Neuronal stem cell (in vitro differentiated cells): Measurements from ENCODE around the gene RALGAPB.

Experiments
- DNase-seq: peaks from one replicate; pipeline ENCODE4 v3.0.0-alpha.2; 2013; ENCODE audit warnings: low spot score
- H2AFZ ChIP-seq: one replicate; pipeline ENCODE4 v1.6.1; 2013; ENCODE audit warnings: mild to moderate bottlenecking, low read length, inconsistent platforms
- H2AK5ac ChIP-seq: 2 replicates; pipeline ENCODE4 v1.6.1; 2013; ENCODE audit warnings: low read depth, mild to moderate bottlenecking, inconsistent platforms, low read length, moderate library complexity, mixed read lengths
- H2BK120ac ChIP-seq: 2 replicates; pipeline ENCODE4 v1.6.1; 2013; ENCODE audit warnings: low read depth, mild to moderate bottlenecking, inconsistent platforms, low read length, moderate library complexity, mixed read lengths
- H2BK12ac ChIP-seq: one replicate; pipeline ENCODE4 v1.6.1; 2013; ENCODE audit warnings: low read length, inconsistent platforms
- H2BK15ac ChIP-seq: 2 replicates; pipeline ENCODE4 v1.6.1; 2013; ENCODE audit warnings: mild to moderate bottlenecking, low read length, inconsistent platforms, mixed read lengths
- H2BK5ac ChIP-seq: one replicate; pipeline ENCODE4 v1.6.1; 2013; ENCODE audit warnings: inconsistent platforms, mild to moderate bottlenecking, low read length, moderate library complexity
- H3K14ac ChIP-seq: one replicate; pipeline ENCODE4 v1.6.1; 2013; ENCODE audit warnings: low read length, inconsistent platforms
- H3K18ac ChIP-seq: 2 replicates; pipeline ENCODE4 v1.6.1; 2013; ENCODE audit warnings: low read length, inconsistent platforms
- H3K23ac ChIP-seq: 2 replicates; pipeline ENCODE4 v1.6.1; 2013; ENCODE audit warnings: low read depth, mild to moderate bottlenecking, mixed read lengths, low read length, inconsistent platforms; ENCODE audit not compliant: poor library complexity
- H3K27ac ChIP-seq: replicated peaks from 3 replicates; pipeline ENCODE4 v1.5.1; 2013; ENCODE audit warnings: low read length, inconsistent platforms
- H3K27me3 ChIP-seq, 3 experiments: 2 replicates each; pipeline ENCODE4 v1.6.1; 2013; ENCODE audit warnings: low read length in 3 of 3, mild to moderate bottlenecking in 2 of 3, inconsistent platforms in 1 of 3, low read depth in 1 of 3, mixed read lengths in 1 of 3, moderate library complexity in 1 of 3; ENCODE audit not compliant: control insufficient read depth in 3 of 3, insufficient read depth in 3 of 3
- H3K36me3 ChIP-seq, 2 donors: replicated peaks in 1 of 2; 2 replicates each; pipeline ENCODE4 v1.6.1; 2013; ENCODE audit warnings: low read length in 2 of 2; ENCODE audit not compliant: control insufficient read depth in 2 of 2, insufficient read depth in 2 of 2
- H3K4ac ChIP-seq: 2 replicates; pipeline ENCODE4 v1.6.1; 2013; ENCODE audit warnings: inconsistent platforms, mild to moderate bottlenecking, low read length, moderate library complexity
- H3K4me1 ChIP-seq, 2 donors: 1 replicate in 1 of 2; 2 replicates in 1 of 2; pipeline ENCODE4 v1.6.1; 2013; ENCODE audit warnings: low read length in 2 of 2, low read depth in 1 of 2; ENCODE audit not compliant: control insufficient read depth in 2 of 2, insufficient read depth in 1 of 2
- H3K4me2 ChIP-seq: one replicate; pipeline ENCODE4 v1.6.1; 2013; ENCODE audit warnings: mild to moderate bottlenecking, low read length, inconsistent platforms; ENCODE audit not compliant: insufficient read depth, poor library complexity, severe bottlenecking
- H3K4me3 ChIP-seq, 2 donors: 2 replicates each; pipeline ENCODE4 v1.5.1; 2013; ENCODE audit warnings: low read length in 2 of 2, mild to moderate bottlenecking in 2 of 2, inconsistent platforms in 1 of 2, moderate library complexity in 1 of 2
- H3K79me1 ChIP-seq: one replicate; pipeline ENCODE4 v1.6.1; 2013; ENCODE audit warnings: low read depth, mild to moderate bottlenecking, inconsistent platforms, low read length, moderate library complexity
- H3K9ac ChIP-seq: one replicate; pipeline ENCODE4 v1.6.1; 2013; ENCODE audit warnings: mild to moderate bottlenecking, low read depth, low read length, inconsistent platforms; ENCODE audit not compliant: poor library complexity
- H3K9me3 ChIP-seq, 2 donors: replicated peaks in 1 of 2; 2 replicates each; pipeline versions ENCODE3 to v1.6.1; 2013; ENCODE audit warnings: low read length in 2 of 2, mild to moderate bottlenecking in 2 of 2, inconsistent platforms in 1 of 2, low read depth in 1 of 2, mixed read lengths in 1 of 2, moderate library complexity in 1 of 2; ENCODE audit not compliant: control insufficient read depth in 2 of 2, insufficient read depth in 1 of 2
- H4K8ac ChIP-seq: one replicate; pipeline ENCODE4 v1.6.1; 2013; ENCODE audit warnings: low read depth, mild to moderate bottlenecking, inconsistent platforms, low read length, moderate library complexity
- H4K91ac ChIP-seq: one replicate; pipeline ENCODE4 v1.6.1; 2013; ENCODE audit warnings: low read length, low read depth, mild to moderate bottlenecking, inconsistent platforms; ENCODE audit not compliant: poor library complexity
- WGBS, 2 donors: extraction: QIAGEN DNeasy Blood & Tissue Kit; methylation state at CpG; one replicate each; pipeline ENCODE4 v1.1.7; 2013; ENCODE audit warnings: missing lambda C conversion rate in 2 of 2, mixed read lengths in 1 of 2; ENCODE audit not compliant: insufficient read length in 2 of 2, insufficient replicate concordance in 1 of 2; ENCODE audit errors: extremely low coverage in 2 of 2; 5-methylcytosine and 5-hydroxymethylcytosine counted together

RALGAPB gene

DNA sequence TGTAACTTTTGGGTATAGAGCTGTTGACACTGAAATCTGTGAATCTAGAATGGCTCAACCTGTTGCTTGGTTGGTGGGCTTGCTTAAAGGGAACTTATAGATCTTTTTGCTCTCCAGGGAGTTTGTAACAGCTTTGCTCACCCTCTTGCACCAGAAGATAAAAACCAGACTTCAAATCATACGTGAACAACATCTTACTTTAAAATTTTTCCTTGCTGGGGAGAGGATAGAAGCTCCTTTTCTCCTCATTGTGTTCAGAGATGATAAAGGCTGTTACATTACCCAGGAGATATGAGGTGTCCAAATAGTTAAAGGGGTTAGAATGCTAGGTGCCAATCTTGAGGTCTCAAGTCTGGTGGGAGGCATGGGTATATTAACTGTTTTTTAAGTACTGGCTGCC, 46.8 kb downstream of the RALGAPB start:
- Histone ChIP-seq H2BK15ac (no peak overlapping the region), H3K27ac (no peak overlapping the region), H3K9me3 (peaks cover 0 to 1% of the 10 kb centered on the region in 2 donors), H2BK12ac (no peak overlapping the region), H3K4me2 (no peak overlapping the region), H3K9ac (no peak overlapping the region), H2AFZ (no peak overlapping the region), H3K36me3 (peaks cover 6 to 84% of the 10 kb centered on the region in 2 donors), H3K4ac (no peak overlapping the region), H2BK120ac (no peak overlapping the region), H4K8ac (no peak overlapping the region), H3K4me3 (no peak overlapping the region), H2AK5ac (no peak overlapping the region), H3K4me1 (no peaks in the 10 kb centered on the region), H3K18ac (no peak overlapping the region), H3K79me1 (no peaks in the 10 kb centered on the region), H2BK5ac (no peak overlapping the region), H3K27me3 (no peaks in the 10 kb centered on the region), H4K91ac (no peak overlapping the region), H3K23ac (no peak overlapping the region), H3K14ac (no peak overlapping the region)
- DNase-seq, result no peak
- no CpG with 5 or more reads among the region's 1 CpG for WGBS, 2 donors

DNA sequence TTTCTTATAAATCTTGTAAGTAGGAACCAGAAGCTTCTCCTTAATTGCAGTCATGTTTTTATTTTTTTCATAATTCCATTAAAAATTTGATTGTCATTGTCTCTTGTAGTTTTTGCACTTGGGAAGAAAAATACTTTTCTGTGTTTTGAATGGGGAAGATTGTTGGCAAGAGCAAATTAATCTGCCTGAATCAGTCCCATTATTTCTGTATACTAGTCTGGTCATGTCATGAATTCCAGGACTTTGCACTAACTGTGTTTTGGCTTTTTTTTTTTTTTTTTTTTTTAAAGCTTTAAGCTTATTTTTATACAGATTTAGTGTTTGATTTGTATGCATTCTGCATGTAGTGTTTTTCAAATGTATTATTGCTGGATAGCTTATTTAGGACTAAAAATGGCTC, 47.6 kb downstream of the RALGAPB start:
- H3K9me3 ChIP-seq, result peaks cover 0 to 1% of the 10 kb centered on the region in 2 donors
- H2BK12ac ChIP-seq, result no peak overlapping the region
- peaks cover 8 to 87% of the 10 kb centered on the region in 2 donors for H3K36me3 ChIP-seq
- H3K23ac ChIP-seq, result no peak overlapping the region
- no peak overlapping the region for H3K14ac ChIP-seq
- H3K4me2 ChIP-seq, result no peak overlapping the region
- H3K9ac ChIP-seq, result no peak overlapping the region
- H3K4me3 ChIP-seq, result no peak overlapping the region
- H3K27me3 ChIP-seq, result no peaks in the 10 kb centered on the region
- no peak overlapping the region for H4K8ac ChIP-seq
- no peak for DNase-seq
- H3K18ac ChIP-seq, result no peak overlapping the region
- H2BK15ac ChIP-seq, result no peak overlapping the region
- no peak overlapping the region for H2AFZ ChIP-seq
- H2BK120ac ChIP-seq, result no peak overlapping the region
- no peak overlapping the region for H4K91ac ChIP-seq
- H3K4ac ChIP-seq, result no peak overlapping the region
- H3K4me1 ChIP-seq, result no peaks in the 10 kb centered on the region
- H3K79me1 ChIP-seq, result no peaks in the 10 kb centered on the region
- H2AK5ac ChIP-seq, result no peak overlapping the region
- no peak overlapping the region for H3K27ac ChIP-seq
- no peak overlapping the region for H2BK5ac ChIP-seq

GRCh38 chr20:38523697-38524096, 51.1 kb downstream of the RALGAPB start:
- Histone ChIP-seq H3K23ac (no peak overlapping the region), H2BK5ac (no peak overlapping the region), H3K27ac (no peak overlapping the region), H3K9me3 (no peaks in the 10 kb centered on the region), H3K9ac (no peak overlapping the region), H2BK15ac (no peak overlapping the region), H2BK12ac (no peak overlapping the region), H3K4me2 (no peak overlapping the region), H4K91ac (no peak overlapping the region), H3K4me3 (no peak overlapping the region), H3K4me1 (no peaks in the 10 kb centered on the region), H4K8ac (no peak overlapping the region), H3K14ac (no peak overlapping the region), H2AFZ (no peak overlapping the region), H3K27me3 (no peaks in the 10 kb centered on the region), H2BK120ac (no peak overlapping the region), H3K36me3 (peaks cover 4 to 88% of the 10 kb centered on the region in 2 donors), H3K4ac (no peak overlapping the region), H3K18ac (no peak overlapping the region), H2AK5ac (no peak overlapping the region), H3K79me1 (no peaks in the 10 kb centered on the region)
- no CpG with 5 or more reads among the region's 1 CpG for WGBS, 2 donors
- no peak for DNase-seq

DNA sequence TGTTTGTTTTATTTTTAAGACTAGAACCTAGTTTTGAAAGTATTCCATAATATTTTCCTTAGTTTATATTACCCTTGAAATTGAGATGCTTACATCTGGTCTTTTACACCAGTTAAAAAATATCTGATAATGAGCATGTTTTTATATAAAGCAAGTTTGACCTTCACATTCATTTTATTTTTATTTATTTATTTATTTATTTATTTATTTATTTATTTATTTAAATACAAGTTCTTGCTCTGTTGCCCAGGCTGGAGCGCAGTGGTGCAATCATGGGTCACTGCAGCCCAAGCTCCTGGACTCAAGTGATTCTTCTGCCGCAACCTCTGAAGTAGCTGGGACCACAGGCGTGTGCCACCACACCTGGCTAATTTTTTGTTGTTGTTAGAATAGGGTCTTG, 55.5 kb downstream of the RALGAPB start:
- Histone ChIP-seq H3K14ac (no peak overlapping the region), H3K4ac (no peak overlapping the region), H3K79me1 (no peaks in the 10 kb centered on the region), H4K8ac (no peak overlapping the region), H3K9me3 (no peaks in the 10 kb centered on the region), H2AK5ac (no peak overlapping the region), H4K91ac (no peak overlapping the region), H3K27me3 (no peaks in the 10 kb centered on the region), H2BK5ac (no peak overlapping the region), H2AFZ (no peak overlapping the region), H2BK15ac (no peak overlapping the region), H3K4me1 (no peaks in the 10 kb centered on the region), H2BK120ac (no peak overlapping the region), H3K23ac (no peak overlapping the region), H2BK12ac (no peak overlapping the region), H3K9ac (no peak overlapping the region), H3K18ac (no peak overlapping the region), H3K4me3 (no peak overlapping the region), H3K27ac (no peak overlapping the region), H3K4me2 (no peak overlapping the region), H3K36me3 (peaks cover 2 to 89% of the 10 kb centered on the region in 2 donors)
- DNase-seq, result no peak
- whole genome bisulfite sequencing, 2 donors, result no CpG with 5 or more reads among the region's 3 CpGs
